ENCODE data around the gene PACSIN2. TPM values are rescaled to one million over a fixed set of nuclear protein-coding genes. Genes with fewer than 3 reads are reported as not detected.

The PACSIN2 gene
- total RNA-seq, 1 donor from 2014 or later: 63.0 TPM

DNA sequence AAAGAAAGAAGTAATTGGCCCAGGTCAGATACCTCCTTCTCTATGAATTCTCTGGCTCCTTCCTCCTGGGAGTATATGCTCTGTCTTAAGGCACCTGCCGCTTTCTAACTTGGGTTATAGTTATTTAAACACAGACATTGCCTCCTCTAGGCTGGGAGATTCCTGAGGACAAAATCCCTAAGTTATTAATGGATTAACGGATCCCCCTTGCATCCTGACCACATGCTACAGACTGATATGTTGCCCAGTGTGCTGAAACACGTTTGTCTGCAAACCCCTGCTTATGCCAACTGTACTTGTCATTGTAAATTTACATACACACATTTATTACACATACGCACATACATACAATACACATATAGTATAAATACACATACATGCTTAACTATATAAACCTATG is 35.3 kb downstream of the PACSIN2 start:
- no peak for TF ChIP-seq CTCF (conservative IDR thresholded peaks at IDR 0.05; ENCODE audit: low read depth, low read length)
- no peak overlapping the region for H3K4me3 ChIP-seq (ENCODE audit: low read depth, low read length)
- DNase-seq (ENCODE audit: low read depth): no peak

GRCh38 chr22:42978453-42979103 is 36.4 kb downstream of the PACSIN2 start:
- no peak for TF ChIP-seq CTCF (conservative IDR thresholded peaks at IDR 0.05; ENCODE audit: low read depth, low read length)
- no peak overlapping the region for H3K4me3 ChIP-seq (ENCODE audit: low read depth, low read length)
- no peak for DNase-seq (ENCODE audit: low read depth)

DNA sequence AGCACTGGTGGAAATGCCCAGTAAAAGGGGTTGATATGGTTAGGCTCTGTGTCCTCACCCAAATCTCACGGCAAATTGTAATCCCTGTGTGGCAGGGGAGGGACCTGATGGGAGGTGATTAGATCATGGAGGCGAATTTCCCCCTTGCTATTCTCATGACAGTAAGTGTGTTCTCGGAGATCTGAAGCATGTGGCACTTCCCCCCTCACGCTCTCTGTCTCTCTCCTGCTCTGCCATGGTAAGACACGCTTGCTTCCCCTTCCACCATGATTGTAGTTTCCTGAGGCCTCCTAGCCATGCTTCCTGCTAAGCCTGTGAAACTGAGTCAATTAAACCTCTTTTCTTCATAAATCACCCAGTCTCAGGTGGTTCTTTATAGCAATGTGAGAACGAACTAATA is 37.4 kb downstream of the PACSIN2 start:
- H3K4me3 ChIP-seq (ENCODE audit: low read depth, low read length): no peak overlapping the region
- DNase-seq (ENCODE audit: low read depth): no peak
- no peak for TF ChIP-seq CTCF (conservative IDR thresholded peaks at IDR 0.05; ENCODE audit: low read depth, low read length)

GRCh38 chr22:42976217-42976933 is 38.6 kb downstream of the PACSIN2 start:
- no peak for DNase-seq (ENCODE audit: low read depth)
- TF ChIP-seq CTCF (conservative IDR thresholded peaks at IDR 0.05; ENCODE audit: low read depth, low read length): no peak
- H3K4me3 ChIP-seq (ENCODE audit: low read depth, low read length): no peak overlapping the region

GRCh38 chr22:42974223-42974622 is 40.7 kb downstream of the PACSIN2 start:
- no peak for TF ChIP-seq CTCF (conservative IDR thresholded peaks at IDR 0.05; ENCODE audit: low read depth, low read length)
- DNase-seq (ENCODE audit: low read depth): no peak
- H3K4me3 ChIP-seq (ENCODE audit: low read depth, low read length): no peak overlapping the region

- H3K4me3 ChIP-seq (ENCODE audit: low read depth, low read length): no peak overlapping the region
- DNase-seq (ENCODE audit: low read depth): no peak
- no peak for TF ChIP-seq CTCF (conservative IDR thresholded peaks at IDR 0.05; ENCODE audit: low read depth, low read length)
These were observed 41.4 kb downstream of the PACSIN2 start for GRCh38 chr22:42973536-42973881.
